ENCODE data around the gene GATA6. TPM values are rescaled to one million over a fixed set of nuclear protein-coding genes. Genes with fewer than 3 reads are reported as not detected.

The GATA6 gene
- total RNA-seq, 1 experiment from 2014 or later, result 3.3 TPM

DNA sequence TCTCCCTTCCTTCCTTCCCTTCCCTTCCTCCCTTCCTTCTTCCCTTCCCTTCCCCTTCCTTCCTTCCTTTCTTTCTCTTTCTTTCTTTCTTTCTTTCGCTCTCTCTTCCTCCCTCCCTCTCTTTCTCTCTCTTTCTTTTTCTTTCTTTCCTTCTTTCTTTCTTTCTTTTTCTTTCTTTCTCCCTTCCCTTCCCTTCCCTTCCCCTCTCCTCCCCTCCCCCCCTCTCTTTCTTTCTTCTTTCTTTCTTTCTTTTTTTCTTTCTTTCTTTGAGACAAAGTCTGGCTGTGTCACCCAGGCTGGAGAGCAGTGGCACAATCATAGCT is 34.8 kb downstream of the GATA6 start:
- TF ChIP-seq, protein P1, sequence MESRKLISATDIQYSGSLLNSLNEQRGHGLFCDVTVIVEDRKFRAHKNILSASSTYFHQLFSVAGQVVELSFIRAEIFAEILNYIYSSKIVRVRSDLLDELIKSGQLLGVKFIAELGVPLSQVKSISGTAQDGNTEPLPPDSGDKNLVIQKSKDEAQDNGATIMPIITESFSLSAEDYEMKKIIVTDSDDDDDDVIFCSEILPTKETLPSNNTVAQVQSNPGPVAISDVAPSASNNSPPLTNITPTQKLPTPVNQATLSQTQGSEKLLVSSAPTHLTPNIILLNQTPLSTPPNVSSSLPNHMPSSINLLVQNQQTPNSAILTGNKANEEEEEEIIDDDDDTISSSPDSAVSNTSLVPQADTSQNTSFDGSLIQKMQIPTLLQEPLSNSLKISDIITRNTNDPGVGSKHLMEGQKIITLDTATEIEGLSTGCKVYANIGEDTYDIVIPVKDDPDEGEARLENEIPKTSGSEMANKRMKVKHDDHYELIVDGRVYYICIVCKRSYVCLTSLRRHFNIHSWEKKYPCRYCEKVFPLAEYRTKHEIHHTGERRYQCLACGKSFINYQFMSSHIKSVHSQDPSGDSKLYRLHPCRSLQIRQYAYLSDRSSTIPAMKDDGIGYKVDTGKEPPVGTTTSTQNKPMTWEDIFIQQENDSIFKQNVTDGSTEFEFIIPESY (IDR thresholded peaks at IDR 0.05; ENCODE audit: extremely low read depth, insufficient replicate concordance, low read length), result no peak
- TF ChIP-seq ZFX (IDR thresholded peaks at IDR 0.05), result no peak
- TF ChIP-seq POLR2AphosphoS5 (IDR thresholded peaks at IDR 0.05; ENCODE audit: low read depth, low read length), result no peak
- TF ChIP-seq, protein P2, sequence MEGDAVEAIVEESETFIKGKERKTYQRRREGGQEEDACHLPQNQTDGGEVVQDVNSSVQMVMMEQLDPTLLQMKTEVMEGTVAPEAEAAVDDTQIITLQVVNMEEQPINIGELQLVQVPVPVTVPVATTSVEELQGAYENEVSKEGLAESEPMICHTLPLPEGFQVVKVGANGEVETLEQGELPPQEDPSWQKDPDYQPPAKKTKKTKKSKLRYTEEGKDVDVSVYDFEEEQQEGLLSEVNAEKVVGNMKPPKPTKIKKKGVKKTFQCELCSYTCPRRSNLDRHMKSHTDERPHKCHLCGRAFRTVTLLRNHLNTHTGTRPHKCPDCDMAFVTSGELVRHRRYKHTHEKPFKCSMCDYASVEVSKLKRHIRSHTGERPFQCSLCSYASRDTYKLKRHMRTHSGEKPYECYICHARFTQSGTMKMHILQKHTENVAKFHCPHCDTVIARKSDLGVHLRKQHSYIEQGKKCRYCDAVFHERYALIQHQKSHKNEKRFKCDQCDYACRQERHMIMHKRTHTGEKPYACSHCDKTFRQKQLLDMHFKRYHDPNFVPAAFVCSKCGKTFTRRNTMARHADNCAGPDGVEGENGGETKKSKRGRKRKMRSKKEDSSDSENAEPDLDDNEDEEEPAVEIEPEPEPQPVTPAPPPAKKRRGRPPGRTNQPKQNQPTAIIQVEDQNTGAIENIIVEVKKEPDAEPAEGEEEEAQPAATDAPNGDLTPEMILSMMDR (IDR thresholded peaks at IDR 0.05 in 2 of 3, conservative IDR thresholded peaks at IDR 0.05 in 1 of 3; ENCODE audit: borderline replicate concordance in 1 of 3, insufficient read depth in 1 of 3, low read depth in 2 of 3, low read length in 2 of 3), result no peak
- TF ChIP-seq CBX3 (IDR thresholded peaks at IDR 0.05; ENCODE audit: low read depth), result no peak
- no peak for TF ChIP-seq POLR2A (IDR thresholded peaks at IDR 0.05; ENCODE audit: borderline replicate concordance, extremely low read depth, insufficient read depth, insufficient read length)
- TF ChIP-seq SP1 (IDR thresholded peaks at IDR 0.05; ENCODE audit: low read depth), result no peak
- TF ChIP-seq EZH2phosphoT487 (IDR thresholded peaks at IDR 0.05; ENCODE audit: borderline replicate concordance), result no peak
- TF ChIP-seq YY1 (IDR thresholded peaks at IDR 0.05; ENCODE audit: extremely low read depth, insufficient replicate concordance, low read depth, low read length), result no peak
- no peak for TF ChIP-seq RAD21 (IDR thresholded peaks at IDR 0.05; ENCODE audit: low read depth)
- TF ChIP-seq CEBPB (IDR thresholded peaks at IDR 0.05; ENCODE audit: low read depth), result no peak
- no peak for TF ChIP-seq FOSL1 (IDR thresholded peaks at IDR 0.05; ENCODE audit: low read depth)
- H3K9me2 ChIP-seq (ENCODE audit: insufficient read depth), result no peaks in the 10 kb centered on the region
- H3K4me1 ChIP-seq (ENCODE audit: control insufficient read depth in 1 of 2, insufficient read depth in 2 of 2, low read length in 2 of 2), result no peaks in the 10 kb centered on the region
- H3K27ac ChIP-seq (ENCODE audit: low read depth, low read length), result no peak overlapping the region
- DNase-seq (ENCODE audit: low read depth, low spot score) (no peak), ATAC-seq (no peak)
- POLR2A ChIA-PET, result interaction anchor here (0.6 kb wide), 1 partner anchor 24 kb away, joined by 3 read pairs; no protein-coding TSS in a partner anchor
- no peak overlapping the region for H3K4me2 ChIP-seq (ENCODE audit: low read length)
- H4K20me1 ChIP-seq (ENCODE audit: insufficient read depth), result no peaks in the 10 kb centered on the region
- H3K4me3 ChIP-seq (replicated peaks in 1 of 2; ENCODE audit: low read depth in 1 of 2, low read length in 2 of 2), result no peak overlapping the region
- no peak overlapping the region for H3K9ac ChIP-seq (ENCODE audit: low read length)
- CTCF ChIA-PET, result no interaction called here
- H3K79me2 ChIP-seq (ENCODE audit: insufficient read depth, low read length), result no peaks in the 10 kb centered on the region
- no TSS peak for BruUV-seq (replicated peaks)
- peaks cover 0 to 12% of the 10 kb centered on the region in 2 experiments; a peak in 2 of 4 replicates for H3K36me3 ChIP-seq (ENCODE audit: control insufficient read depth in 1 of 2, insufficient read depth in 2 of 2, low read length in 2 of 2)
- no peaks in the 10 kb centered on the region for H3K27me3 ChIP-seq (ENCODE audit: insufficient read depth, low read length)
- intact Hi-C loops (cut with micrococcal nuclease), result no loop called here
- H2AFZ ChIP-seq (ENCODE audit: low read depth, low read length, poor library complexity, severe bottlenecking), result no peak overlapping the region
- RAD21 ChIA-PET (ENCODE audit: low non-redundant PET in 1 of 2, low total read pairs in 2 of 2, uncharacterized antibody in 2 of 2, unreplicated experiment in 2 of 2), result no interaction called here
- H3K9me3 ChIP-seq (ENCODE audit: control insufficient read depth in 1 of 2, insufficient read depth in 1 of 2, low read depth in 1 of 2, low read length in 2 of 2), result no peaks in the 10 kb centered on the region

Data from HCT116 (cell line).